SK-N-SH treated with all-trans-retinoic acid at 6 μM for 48 hours (cell line): ENCODE measurements around the gene ZSCAN10.

Experiments used
- BACH2 ChIP-seq: fragments of 250-450 bp; sonication (Bioruptor Pico); IDR thresholded peaks from 2 replicates; pipeline ENCODE4 v1.9.0; 2021; ENCODE audit warnings: mild to moderate bottlenecking, borderline replicate concordance
- CREB5 ChIP-seq: fragments of 250-450 bp; sonication (Bioruptor Pico); IDR thresholded peaks from 2 replicates; pipeline ENCODE4 v1.5.1; 2020; ENCODE audit warnings: low read depth, mild to moderate bottlenecking, moderate library complexity
- PPARA ChIP-seq: fragments of 250-450 bp; sonication (Bioruptor Pico); IDR thresholded peaks from 2 replicates; pipeline ENCODE4 v1.5.0; 2020; ENCODE audit warnings: mild to moderate bottlenecking, borderline replicate concordance
- RARB ChIP-seq: fragments of 250-450 bp; sonication (Bioruptor Pico); IDR thresholded peaks from 2 replicates; pipeline ENCODE4 v1.8.0; 2021; ENCODE audit warnings: mild to moderate bottlenecking, moderate library complexity
- SNAI2 ChIP-seq: fragments of 250-450 bp; sonication (Bioruptor Pico); IDR thresholded peaks from 2 replicates; pipeline ENCODE4 v1.5.0; 2020; ENCODE audit warnings: mild to moderate bottlenecking, moderate library complexity
- ZFP3 ChIP-seq: fragments of 250-450 bp; sonication (Bioruptor Pico); IDR thresholded peaks from 2 replicates; pipeline ENCODE4 v1.5.0; 2020; ENCODE audit warnings: mild to moderate bottlenecking, moderate library complexity
- ZFP30 ChIP-seq: fragments of 450-650 bp; formaldehyde crosslinking; IDR thresholded peaks from 2 replicates; pipeline ENCODE4 v1.5.0; 2022; ENCODE audit warnings: mild to moderate bottlenecking, moderate library complexity
- ZNF565 ChIP-seq: fragments of 450-650 bp; formaldehyde crosslinking; conservative IDR thresholded peaks from 2 replicates; pipeline ENCODE4 v1.5.0; 2020; ENCODE audit warnings: low read depth, mild to moderate bottlenecking, moderate library complexity
- ZNF8 ChIP-seq: fragments of 450-650 bp; formaldehyde crosslinking; IDR thresholded peaks from 2 replicates; pipeline ENCODE4 v1.5.0; 2020; ENCODE audit warnings: mild to moderate bottlenecking, moderate library complexity
- TF ChIP-seq, protein P1 (sequence below): fragments of 250-450 bp; sonication (Bioruptor Pico); IDR thresholded peaks from 2 replicates; pipeline ENCODE4 v1.8.0; 2020; ENCODE audit warnings: mild to moderate bottlenecking, moderate library complexity, borderline replicate concordance
- TF ChIP-seq, protein P2 (sequence below): fragments of 250-450 bp; sonication (Bioruptor Pico); IDR thresholded peaks from 2 replicates; pipeline ENCODE4 v1.5.0; 2020; ENCODE audit warnings: mild to moderate bottlenecking, moderate library complexity

- no peak for TF ChIP-seq ZFP3
- TF ChIP-seq RARB (CRISPR knock-in tag), result no peak
- no peak for TF ChIP-seq CREB5 (CRISPR knock-in tag)
- TF ChIP-seq ZFP30 (CRISPR knock-in tag), result no peak
- no peak for TF ChIP-seq ZNF565 (CRISPR knock-in tag)
- TF ChIP-seq, protein P1, sequence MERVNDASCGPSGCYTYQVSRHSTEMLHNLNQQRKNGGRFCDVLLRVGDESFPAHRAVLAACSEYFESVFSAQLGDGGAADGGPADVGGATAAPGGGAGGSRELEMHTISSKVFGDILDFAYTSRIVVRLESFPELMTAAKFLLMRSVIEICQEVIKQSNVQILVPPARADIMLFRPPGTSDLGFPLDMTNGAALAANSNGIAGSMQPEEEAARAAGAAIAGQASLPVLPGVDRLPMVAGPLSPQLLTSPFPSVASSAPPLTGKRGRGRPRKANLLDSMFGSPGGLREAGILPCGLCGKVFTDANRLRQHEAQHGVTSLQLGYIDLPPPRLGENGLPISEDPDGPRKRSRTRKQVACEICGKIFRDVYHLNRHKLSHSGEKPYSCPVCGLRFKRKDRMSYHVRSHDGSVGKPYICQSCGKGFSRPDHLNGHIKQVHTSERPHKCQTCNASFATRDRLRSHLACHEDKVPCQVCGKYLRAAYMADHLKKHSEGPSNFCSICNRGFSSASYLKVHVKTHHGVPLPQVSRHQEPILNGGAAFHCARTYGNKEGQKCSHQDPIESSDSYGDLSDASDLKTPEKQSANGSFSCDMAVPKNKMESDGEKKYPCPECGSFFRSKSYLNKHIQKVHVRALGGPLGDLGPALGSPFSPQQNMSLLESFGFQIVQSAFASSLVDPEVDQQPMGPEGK (CRISPR knock-in tag), result no peak
- TF ChIP-seq BACH2 (CRISPR knock-in tag), result no peak
- TF ChIP-seq SNAI2 (CRISPR knock-in tag), result no peak
- TF ChIP-seq, protein P2, sequence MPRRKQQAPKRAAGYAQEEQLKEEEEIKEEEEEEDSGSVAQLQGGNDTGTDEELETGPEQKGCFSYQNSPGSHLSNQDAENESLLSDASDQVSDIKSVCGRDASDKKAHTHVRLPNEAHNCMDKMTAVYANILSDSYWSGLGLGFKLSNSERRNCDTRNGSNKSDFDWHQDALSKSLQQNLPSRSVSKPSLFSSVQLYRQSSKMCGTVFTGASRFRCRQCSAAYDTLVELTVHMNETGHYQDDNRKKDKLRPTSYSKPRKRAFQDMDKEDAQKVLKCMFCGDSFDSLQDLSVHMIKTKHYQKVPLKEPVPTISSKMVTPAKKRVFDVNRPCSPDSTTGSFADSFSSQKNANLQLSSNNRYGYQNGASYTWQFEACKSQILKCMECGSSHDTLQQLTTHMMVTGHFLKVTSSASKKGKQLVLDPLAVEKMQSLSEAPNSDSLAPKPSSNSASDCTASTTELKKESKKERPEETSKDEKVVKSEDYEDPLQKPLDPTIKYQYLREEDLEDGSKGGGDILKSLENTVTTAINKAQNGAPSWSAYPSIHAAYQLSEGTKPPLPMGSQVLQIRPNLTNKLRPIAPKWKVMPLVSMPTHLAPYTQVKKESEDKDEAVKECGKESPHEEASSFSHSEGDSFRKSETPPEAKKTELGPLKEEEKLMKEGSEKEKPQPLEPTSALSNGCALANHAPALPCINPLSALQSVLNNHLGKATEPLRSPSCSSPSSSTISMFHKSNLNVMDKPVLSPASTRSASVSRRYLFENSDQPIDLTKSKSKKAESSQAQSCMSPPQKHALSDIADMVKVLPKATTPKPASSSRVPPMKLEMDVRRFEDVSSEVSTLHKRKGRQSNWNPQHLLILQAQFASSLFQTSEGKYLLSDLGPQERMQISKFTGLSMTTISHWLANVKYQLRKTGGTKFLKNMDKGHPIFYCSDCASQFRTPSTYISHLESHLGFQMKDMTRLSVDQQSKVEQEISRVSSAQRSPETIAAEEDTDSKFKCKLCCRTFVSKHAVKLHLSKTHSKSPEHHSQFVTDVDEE (CRISPR knock-in tag), result no peak
- TF ChIP-seq ZNF8 (CRISPR knock-in tag), result no peak
- no peak for TF ChIP-seq PPARA
Observed at GRCh38 chr16:3120435-3120834, 21.3 kb upstream of the ZSCAN10 start.
